Tibial nerve (tissue), 3 donors: Measurements from ENCODE around the gene AGMO.

Experiments
- POLR2A ChIP-seq, 2 donors: fragments of 450-650 bp; IDR thresholded peaks; one replicate each; pipeline ENCODE4 v1.6.1; 2017; ENCODE audit warnings: antibody characterized with exemption in 2 of 2, mild to moderate bottlenecking in 2 of 2, moderate library complexity in 2 of 2
- TF ChIP-seq, protein P1 (sequence below), 5 experiments: fragments of 200-600 bp in 3 of 5; fragments of 450-650 bp in 2 of 5; sonication (generic) in 3 of 5; IDR thresholded peaks; one replicate each; pipeline ENCODE4 v1.5.1; 2016 to 2019; ENCODE audit warnings: antibody characterized with exemption in 5 of 5, mild to moderate bottlenecking in 3 of 5, moderate library complexity in 2 of 5

DNA sequence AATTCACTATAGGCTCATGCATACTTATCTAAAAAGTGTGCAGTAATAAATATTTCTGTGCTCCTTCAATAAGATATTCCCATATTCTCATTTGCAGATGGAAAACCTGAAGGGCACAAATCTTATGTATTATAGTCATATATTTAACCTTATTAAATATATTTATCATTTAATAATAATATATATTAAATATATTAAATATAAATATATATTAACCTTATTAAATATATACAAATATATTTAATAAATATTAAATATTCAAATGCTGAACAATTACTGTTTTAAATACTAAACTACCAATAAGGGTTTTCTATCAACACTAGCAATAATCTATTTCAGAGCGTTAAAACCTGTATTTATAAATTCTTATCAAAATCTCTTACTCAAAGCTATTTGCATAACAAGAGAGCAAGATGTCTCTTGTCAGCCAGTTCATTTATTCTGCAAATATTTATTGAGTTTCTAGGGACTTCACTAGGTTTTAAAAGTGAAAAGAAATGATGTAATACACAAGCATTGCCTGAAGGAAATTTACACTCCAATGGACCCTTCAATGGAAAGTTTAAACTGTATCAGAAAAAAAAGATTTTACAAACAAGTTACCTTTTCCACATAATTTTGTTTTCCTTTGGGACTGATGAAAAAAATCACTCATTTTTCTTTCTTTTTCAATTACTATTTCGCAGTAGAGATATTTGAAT is 159.2 kb downstream of the AGMO start:
- TF ChIP-seq, protein P1, sequence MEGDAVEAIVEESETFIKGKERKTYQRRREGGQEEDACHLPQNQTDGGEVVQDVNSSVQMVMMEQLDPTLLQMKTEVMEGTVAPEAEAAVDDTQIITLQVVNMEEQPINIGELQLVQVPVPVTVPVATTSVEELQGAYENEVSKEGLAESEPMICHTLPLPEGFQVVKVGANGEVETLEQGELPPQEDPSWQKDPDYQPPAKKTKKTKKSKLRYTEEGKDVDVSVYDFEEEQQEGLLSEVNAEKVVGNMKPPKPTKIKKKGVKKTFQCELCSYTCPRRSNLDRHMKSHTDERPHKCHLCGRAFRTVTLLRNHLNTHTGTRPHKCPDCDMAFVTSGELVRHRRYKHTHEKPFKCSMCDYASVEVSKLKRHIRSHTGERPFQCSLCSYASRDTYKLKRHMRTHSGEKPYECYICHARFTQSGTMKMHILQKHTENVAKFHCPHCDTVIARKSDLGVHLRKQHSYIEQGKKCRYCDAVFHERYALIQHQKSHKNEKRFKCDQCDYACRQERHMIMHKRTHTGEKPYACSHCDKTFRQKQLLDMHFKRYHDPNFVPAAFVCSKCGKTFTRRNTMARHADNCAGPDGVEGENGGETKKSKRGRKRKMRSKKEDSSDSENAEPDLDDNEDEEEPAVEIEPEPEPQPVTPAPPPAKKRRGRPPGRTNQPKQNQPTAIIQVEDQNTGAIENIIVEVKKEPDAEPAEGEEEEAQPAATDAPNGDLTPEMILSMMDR (IDR thresholded peaks at IDR 0.05) = no peak
- no peak for TF ChIP-seq POLR2A (IDR thresholded peaks at IDR 0.05)
